ENCODE results near the gene AGO1.

DNA sequence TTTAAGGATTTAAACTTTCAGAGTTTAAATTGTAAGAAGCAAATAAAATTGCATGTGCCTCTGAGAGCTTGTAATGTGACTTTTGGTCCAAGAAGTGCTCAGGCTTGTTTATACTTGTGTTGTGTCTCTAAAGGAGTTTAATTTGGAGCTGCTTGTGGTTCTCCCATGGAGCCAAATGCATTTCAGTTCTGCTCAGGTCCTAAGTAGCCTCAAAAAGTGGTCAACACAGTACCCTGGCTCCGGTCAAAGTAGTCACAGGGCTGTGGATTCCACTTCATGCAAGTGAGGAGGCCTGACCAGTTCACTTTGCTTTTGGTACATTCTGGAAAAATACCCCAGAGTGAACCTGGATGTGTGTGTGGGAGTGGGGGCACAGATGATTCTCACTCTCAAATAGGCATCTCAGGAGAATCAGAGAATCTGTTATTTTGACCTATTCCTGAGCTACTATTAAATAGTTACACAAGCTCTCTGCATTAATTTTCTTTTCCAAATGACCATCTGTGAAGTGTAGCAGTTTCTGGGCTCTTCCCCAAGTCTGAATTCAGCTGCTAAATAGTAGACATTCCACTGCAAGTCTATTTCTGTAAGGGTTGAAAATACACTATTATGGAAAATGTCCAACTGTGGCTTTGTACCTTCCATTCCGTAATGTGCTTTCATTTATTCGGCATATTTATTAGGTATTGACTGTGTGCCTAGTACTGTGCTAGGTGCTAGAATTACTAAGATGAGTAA is 31.7 kb upstream of the AGO1 start:
- TF ChIP-seq, protein P1, sequence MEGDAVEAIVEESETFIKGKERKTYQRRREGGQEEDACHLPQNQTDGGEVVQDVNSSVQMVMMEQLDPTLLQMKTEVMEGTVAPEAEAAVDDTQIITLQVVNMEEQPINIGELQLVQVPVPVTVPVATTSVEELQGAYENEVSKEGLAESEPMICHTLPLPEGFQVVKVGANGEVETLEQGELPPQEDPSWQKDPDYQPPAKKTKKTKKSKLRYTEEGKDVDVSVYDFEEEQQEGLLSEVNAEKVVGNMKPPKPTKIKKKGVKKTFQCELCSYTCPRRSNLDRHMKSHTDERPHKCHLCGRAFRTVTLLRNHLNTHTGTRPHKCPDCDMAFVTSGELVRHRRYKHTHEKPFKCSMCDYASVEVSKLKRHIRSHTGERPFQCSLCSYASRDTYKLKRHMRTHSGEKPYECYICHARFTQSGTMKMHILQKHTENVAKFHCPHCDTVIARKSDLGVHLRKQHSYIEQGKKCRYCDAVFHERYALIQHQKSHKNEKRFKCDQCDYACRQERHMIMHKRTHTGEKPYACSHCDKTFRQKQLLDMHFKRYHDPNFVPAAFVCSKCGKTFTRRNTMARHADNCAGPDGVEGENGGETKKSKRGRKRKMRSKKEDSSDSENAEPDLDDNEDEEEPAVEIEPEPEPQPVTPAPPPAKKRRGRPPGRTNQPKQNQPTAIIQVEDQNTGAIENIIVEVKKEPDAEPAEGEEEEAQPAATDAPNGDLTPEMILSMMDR (IDR thresholded peaks at IDR 0.05; ENCODE audit: low read depth, low read length, poor library complexity, severe bottlenecking) = no peak
- no peak for TF ChIP-seq EZH2phosphoT487 (IDR thresholded peaks at IDR 0.05; ENCODE audit: borderline replicate concordance, low read length)
